GM12892 (cell line): ENCODE data around the gene CTDSPL2.

ENCODE experiments used
- POLR2A ChIP-seq: IDR thresholded peaks from 2 replicates; pipeline ENCODE4 v1.6.1; 2011; ENCODE audit warnings: low read depth, low read length, control low read depth
- POLR2AphosphoS5 ChIP-seq: IDR thresholded peaks from 2 replicates; pipeline ENCODE4 v1.6.1; 2011; ENCODE audit warnings: low read depth, low read length, control low read depth

GRCh38 chr15:44530653-44531052, 103.2 kb downstream of the CTDSPL2 start:
- TF ChIP-seq POLR2A (no peak), POLR2AphosphoS5 (no peak)
